ENCODE data around the gene FBXO41. TPM values are rescaled to one million over a fixed set of nuclear protein-coding genes. Genes with fewer than 3 reads are reported as not detected.

The FBXO41 gene
- total and polyA plus RNA-seq, 9 of the 15 experiments (the other 6 are each of a cell fraction or from before 2014, with no cell fraction given): 0.21 to 8.2 (median 3.5) TPM

- peaks cover 32% of the 10 kb centered on the region for H3K36me3 ChIP-seq (ENCODE audit: control insufficient read depth, insufficient read depth, low read length)
- DNase-seq (ENCODE audit: extremely low read depth in 1 of 4, low spot score in 3 of 4) (no peak), ATAC-seq (no peak)
These were observed 27.7 kb downstream of the FBXO41 start for GRCh38 chr2:73256618-73256922.

More at GRCh38 chr2:73256618-73256922, 27.7 kb downstream of the FBXO41 start:
- H3K9me1 ChIP-seq (ENCODE audit: control insufficient read depth, insufficient read depth, low read length): no peaks in the 10 kb centered on the region
- 20% methylated on average over 1 of the region's 1 CpG for WGBS (ENCODE audit: insufficient coverage, low coverage, missing lambda C conversion rate)
- H3K27ac ChIP-seq (ENCODE audit: extremely low read depth, low read depth, low read length): no peak overlapping the region
- H4K20me1 ChIP-seq (replicated peaks; ENCODE audit: control insufficient read depth, insufficient read depth, low read length): peaks cover 6% of the 10 kb centered on the region; the same call in 1 of the 2 replicates
- no peak overlapping the region for H2AFZ ChIP-seq (ENCODE audit: low read depth, low read length)
- TF ChIP-seq MITF (IDR thresholded peaks at IDR 0.05) (no peak), SP2 (IDR thresholded peaks at IDR 0.05; ENCODE audit: extremely low read depth, low read depth, low read length, poor library complexity, severe bottlenecking) (no peak), ETV5 (CRISPR knock-in tag; IDR thresholded peaks at IDR 0.05; ENCODE audit: low read depth) (no peak), KDM5B (IDR thresholded peaks at IDR 0.05; ENCODE audit: insufficient replicate concordance, low read depth, low read length) (no peak), NCOA1 (IDR thresholded peaks at IDR 0.05; ENCODE audit: low read depth) (no peak), ZNF551 (CRISPR knock-in tag; IDR thresholded peaks at IDR 0.05) (no peak), ZNF24 (IDR thresholded peaks at IDR 0.05) (no peak), PURB (CRISPR knock-in tag; IDR thresholded peaks at IDR 0.05; ENCODE audit: low read depth) (no peak), THAP12 (CRISPR knock-in tag; IDR thresholded peaks at IDR 0.05) (no peak), NFIC (IDR thresholded peaks at IDR 0.05) (no peak), ATF1 (CRISPR knock-in tag; IDR thresholded peaks at IDR 0.05) (no peak), ATF1 (tag; IDR thresholded peaks at IDR 0.05) (no peak), ZNF507 (tag; conservative IDR thresholded peaks at IDR 0.05) (no peak), AFF1 (IDR thresholded peaks at IDR 0.05; ENCODE audit: low read depth in 1 of 2, partially characterized antibody in 2 of 2) (no peak), BCOR (IDR thresholded peaks at IDR 0.05) (no peak), GATAD2A (IDR thresholded peaks at IDR 0.05) (no peak)
- peaks cover 2 to 22% of the 10 kb centered on the region in 2 experiments; a peak in 3 of 5 replicates for H3K4me1 ChIP-seq (replicated peaks in 1 of 2; ENCODE audit: control insufficient read depth in 2 of 2, insufficient read depth in 2 of 2, low read length in 2 of 2)
- ChIA-PET POLR2A (interaction anchor here (1.1 to 2.2 kb wide), 5 partner anchors 12 to 44 kb away, joined by 4 to 15 read pairs (median 8); partner anchors contain the start of gene CCT7), CTCF (ENCODE audit: low intra/inter-chr PET ratio) (no interaction called here)
- intact Hi-C loops (cut with micrococcal nuclease) (loop anchor here (5.0 to 10.0 kb wide), 2 partner anchors 79 to 272 kb away; no protein-coding TSS in a partner anchor), in situ Hi-C loops (cut with MboI) (no loop called here)
- no peak overlapping the region for H3K4me2 ChIP-seq (ENCODE audit: insufficient read depth, low read length)
- no peak for FAIRE-seq
- no peaks in the 10 kb centered on the region for H3K79me2 ChIP-seq (ENCODE audit: control insufficient read depth, insufficient read depth, low read length)
- H3K27me3 ChIP-seq (ENCODE audit: control insufficient read depth in 2 of 2, insufficient read depth in 2 of 2, low read length in 2 of 2): no peaks in the 10 kb centered on the region
- BruUV-seq (replicated peaks): no TSS peak
- no peak overlapping the region for H3K9ac ChIP-seq (ENCODE audit: insufficient read depth in 1 of 2, low read depth in 2 of 2, low read length in 2 of 2)
- H3K9me3 ChIP-seq (replicated peaks; ENCODE audit: control insufficient read depth, insufficient read depth, low read depth, low read length): no peaks in the 10 kb centered on the region
- no peak overlapping the region for H3K4me3 ChIP-seq
